ENCODE results near the gene GLYATL1B. TPM values are rescaled to one million over a fixed set of nuclear protein-coding genes. Genes with fewer than 3 reads are reported as not detected.
A peak's percentile ranks its signal among the peaks of the same experiment; 100 is the strongest.

The GLYATL1B gene
- total RNA-seq, 4 donors from 2014 or later = not detected

GRCh38 chr11:59137190-59137589 is 51.1 kb downstream of the GLYATL1B start:
- no peak for ATAC-seq (ENCODE audit: low FRiP score)
- TF ChIP-seq CTCF (IDR thresholded peaks at IDR 0.05) = no peak

GRCh38 chr11:59138643-59139042 is 52.5 kb downstream of the GLYATL1B start:
- DNase-seq (ENCODE audit: low spot score) (no peak), ATAC-seq (ENCODE audit: low FRiP score) (no peak)
- TF ChIP-seq CTCF (IDR thresholded peaks at IDR 0.05) = no peak

More at GRCh38 chr11:59137190-59137589, 51.1 kb downstream of the GLYATL1B start:
- DNase-seq (ENCODE audit: low spot score) = no peak

- no peak for ATAC-seq (ENCODE audit: low FRiP score)
These were observed 55.1 kb downstream of the GLYATL1B start for GRCh38 chr11:59141191-59141590.

GRCh38 chr11:59141673-59142460 is 55.8 kb downstream of the GLYATL1B start:
- no peak for DNase-seq (ENCODE audit: low spot score)
- TF ChIP-seq CTCF (IDR thresholded peaks at IDR 0.05) = no peak
- no peak for ATAC-seq (ENCODE audit: low FRiP score)

More at GRCh38 chr11:59141191-59141590, 55.1 kb downstream of the GLYATL1B start:
- no peak for DNase-seq (ENCODE audit: low spot score)
- no peak for TF ChIP-seq CTCF (IDR thresholded peaks at IDR 0.05)

GRCh38 chr11:59142530-59143507 is 56.7 kb downstream of the GLYATL1B start, which contains the start of gene FAM111A:
FAM111A (plus strand) TSS chr11:59142856; CDS start chr11:59148873, 6,017 bp downstream.
- ATAC-seq (ENCODE audit: low FRiP score) = peak; percentile 86
- TF ChIP-seq CTCF (IDR thresholded peaks at IDR 0.05) = no peak
- peak; percentile 46 for DNase-seq (ENCODE audit: low spot score)

GRCh38 chr11:59144096-59144495 is 58.0 kb downstream of the GLYATL1B start:
- no peak for ATAC-seq (ENCODE audit: low FRiP score)

More at GRCh38 chr11:59144096-59144495, 58.0 kb downstream of the GLYATL1B start:
- no peak for DNase-seq (ENCODE audit: low spot score)
- TF ChIP-seq CTCF (IDR thresholded peaks at IDR 0.05) = no peak

Other genes starting within 250 kb of the GLYATL1B start
- gene GLYATL2, start 241.6 kb upstream of the GLYATL1B start, total RNA-seq = not detected
- under 1 TPM in 1 of 4 donors, not detected in 3; 0.69 TPM for gene GLYATL1, start 146.8 kb upstream of the GLYATL1B start, total RNA-seq
- gene FAM111B, start 20.9 kb downstream of the GLYATL1B start, total RNA-seq = 1 to 10 TPM in 2 of 4 donors, under 1 TPM in 1, not detected in 1; 0.19 to 2.4 (median 1.9) TPM
- gene FAM111A, start 56.5 kb downstream of the GLYATL1B start, total RNA-seq = 10 to 100 TPM; 18.2 to 60.1 (median 31.7) TPM
- gene DTX4, start 85.8 kb downstream of the GLYATL1B start, total RNA-seq = 10 to 100 TPM; 12.0 to 75.6 (median 24.2) TPM
- gene MPEG1, start 126.6 kb downstream of the GLYATL1B start, total RNA-seq = 10 to 100 TPM; 41.7 to 51.1 (median 47.5) TPM

Measured in omental fat pad (tissue), 4 donors.